Body of pancreas (tissue), 4 donors: ENCODE results near the gene TEAD4. TPM values are rescaled to one million over a fixed set of nuclear protein-coding genes. Genes with fewer than 3 reads are reported as not detected.

Experiments used
- ATAC-seq: fragments of 150-250 bp; one replicate; pipeline ENCODE4 v1.9.1; 2016
- DNase-seq, 4 donors: peaks; one replicate each; pipeline ENCODE4 v3.0.0-alpha.2; 2019
- H3K27ac ChIP-seq, 4 donors: fragments of 200-600 bp; sonication (generic); 1 replicate in 3 of 4; 2 replicates in 1 of 4; pipeline versions ENCODE4 v1.5.1 to v1.6.1; 2016 to 2019; ENCODE audit warnings: mild to moderate bottlenecking in 1 of 4, mixed read lengths in 1 of 4, moderate library complexity in 1 of 4
- H3K27me3 ChIP-seq, 2 donors: fragments of 200-600 bp; sonication (generic); one replicate each; pipeline ENCODE4 v1.6.0; 2016; ENCODE audit warnings: mild to moderate bottlenecking in 1 of 2
- H3K36me3 ChIP-seq, 2 donors: fragments of 200-600 bp; sonication (generic); replicated peaks in 1 of 2; 2 replicates each; pipeline ENCODE4 v1.5.1; 2016; ENCODE audit warnings: low read depth in 2 of 2; ENCODE audit not compliant: insufficient read depth in 1 of 2
- H3K4me1 ChIP-seq: fragments of 200-600 bp; sonication (generic); one replicate; pipeline ENCODE4 v1.6.0; 2016
- H3K4me3 ChIP-seq, 2 donors: fragments of 200-600 bp; sonication (generic); 1 replicate in 1 of 2; 2 replicates in 1 of 2; pipeline ENCODE4 v1.5.1; 2016 to 2019
- H3K9me3 ChIP-seq, 3 donors: fragments of 200-600 bp; sonication (generic); 1 replicate in 2 of 3; 2 replicates in 1 of 3; pipeline ENCODE4 v1.5.1; 2016
- CTCF ChIP-seq, 7 experiments: fragments of 450-650 bp in 4 of 7; fragments of 200-600 bp in 3 of 7; sonication (generic) in 3 of 7; IDR thresholded peaks; one replicate each; pipeline ENCODE4 v1.5.1; 2016 to 2019; ENCODE audit warnings: antibody characterized with exemption in 7 of 7
- POLR2A ChIP-seq, 3 donors: fragments of 450-650 bp; IDR thresholded peaks; one replicate each; pipeline ENCODE4 v1.6.1; 2016; ENCODE audit warnings: antibody characterized with exemption in 3 of 3, mild to moderate bottlenecking in 2 of 3
- WGBS, 2 donors: methylation state at CpG; one replicate each; pipeline ENCODE4 v1.1.5; 2017; 5-methylcytosine and 5-hydroxymethylcytosine counted together
- intact Hi-C: fragments of 100-400 bp; cut with DNase I; formaldehyde crosslinking; loops from one replicate; pipeline ENCODE4 v1.15.1; 2023
- total RNA-seq, 2 donors: library from RNA; depleted of rRNA; stranded (reverse); fragments of >200 nt; gene quantifications; one replicate each; pipeline ENCODE4 v1.1.0, GENCODE V29; 2016

TEAD4 gene
- total RNA-seq, 2 donors from 2014 or later = 25.1 to 28.5 TPM

GRCh38 chr12:2924019-2924418 is 35.2 kb upstream of the TEAD4 start:
- Histone ChIP-seq H3K4me1 (no peaks in the 10 kb centered on the region), H3K9me3 (no peaks in the 10 kb centered on the region), H3K36me3 (peaks cover 0 to 4% of the 10 kb centered on the region in 2 donors), H3K27ac (no peak overlapping the region), H3K27me3 (no peaks in the 10 kb centered on the region), H3K4me3 (no peak overlapping the region)
- TF ChIP-seq POLR2A (IDR thresholded peaks at IDR 0.05) (no peak), CTCF (IDR thresholded peaks at IDR 0.05) (no peak)
- WGBS, 2 donors = 77 to 79% methylated on average over 3 of the region's 3 CpGs
- DNase-seq (no peak), ATAC-seq (no peak)
- intact Hi-C loops = no loop called here

- H3K4me1 ChIP-seq = no peaks in the 10 kb centered on the region
- ATAC-seq = no peak
- H3K9me3 ChIP-seq = no peaks in the 10 kb centered on the region
- peaks cover 0 to 4% of the 10 kb centered on the region in 2 donors for H3K36me3 ChIP-seq
- H3K27ac ChIP-seq = no peak overlapping the region
- DNase-seq = no peak
- 84 to 90% methylated on average over 6 of the region's 6 CpGs for WGBS, 2 donors
- no peak for TF ChIP-seq POLR2A (IDR thresholded peaks at IDR 0.05)
- no peak for TF ChIP-seq CTCF (IDR thresholded peaks at IDR 0.05)
- no peaks in the 10 kb centered on the region for H3K27me3 ChIP-seq
- intact Hi-C loops = no loop called here
- H3K4me3 ChIP-seq = no peak overlapping the region
Observed at GRCh38 chr12:2925322-2925995, 33.7 kb upstream of the TEAD4 start.

- Histone ChIP-seq H3K27ac (no peak overlapping the region), H3K9me3 (no peaks in the 10 kb centered on the region), H3K4me1 (no peaks in the 10 kb centered on the region), H3K27me3 (no peaks in the 10 kb centered on the region), H3K36me3 (peaks cover 0 to 17% of the 10 kb centered on the region in 2 donors), H3K4me3 (no peak overlapping the region)
- intact Hi-C loops = no loop called here
- DNase-seq (no peak), ATAC-seq (no peak)
- TF ChIP-seq CTCF (IDR thresholded peaks at IDR 0.05) = no peak
- no peak for TF ChIP-seq POLR2A (IDR thresholded peaks at IDR 0.05)
- 81 to 82% methylated on average over 8 of the region's 8 CpGs for WGBS, 2 donors
Observed at GRCh38 chr12:2930865-2931264, 28.3 kb upstream of the TEAD4 start.

- TF ChIP-seq CTCF (IDR thresholded peaks at IDR 0.05) = no peak
- no peak for TF ChIP-seq POLR2A (IDR thresholded peaks at IDR 0.05)
- intact Hi-C loops = no loop called here
- Histone ChIP-seq H3K36me3 (peaks cover 0 to 22% of the 10 kb centered on the region in 2 donors), H3K4me1 (no peaks in the 10 kb centered on the region), H3K27ac (no peak overlapping the region), H3K9me3 (no peaks in the 10 kb centered on the region), H3K27me3 (no peaks in the 10 kb centered on the region), H3K4me3 (no peak overlapping the region)
- no peak for DNase-seq
- WGBS, 2 donors = 89 to 92% methylated on average over 6 of the region's 6 CpGs
- ATAC-seq = no peak
Observed at GRCh38 chr12:2933586-2933985, 25.6 kb upstream of the TEAD4 start.

GRCh38 chr12:2934371-2934770 is 24.8 kb upstream of the TEAD4 start:
- H3K4me3 ChIP-seq = no peak overlapping the region
- no peaks in the 10 kb centered on the region for H3K27me3 ChIP-seq
- no peak overlapping the region for H3K27ac ChIP-seq
- TF ChIP-seq CTCF (IDR thresholded peaks at IDR 0.05) = no peak
- peaks cover 0 to 22% of the 10 kb centered on the region in 2 donors for H3K36me3 ChIP-seq
- no peaks in the 10 kb centered on the region for H3K9me3 ChIP-seq
- no peak for DNase-seq
- H3K4me1 ChIP-seq = no peaks in the 10 kb centered on the region
- no peak for ATAC-seq
- WGBS, 2 donors = 90 to 96% methylated on average over 6 of the region's 6 CpGs
- intact Hi-C loops = no loop called here
